ENCODE results near the gene SYNE1. TPM values are rescaled to one million over a fixed set of nuclear protein-coding genes. Genes with fewer than 3 reads are reported as not detected.
A peak's percentile ranks its signal among the peaks of the same experiment; 100 is the strongest.

The SYNE1 gene
- total and polyA plus RNA-seq, 11 donors = 25.0 to 178 (median 112) TPM

- H3K27ac ChIP-seq = peak overlapping the region in 7 of 12 donors; percentile 25 to 57 (median 40)
- peak in 2 of 5 donors; percentile 23 to 54 for DNase-seq
- intact Hi-C loops (cut with DNase I) = loop anchor here in 7 of 10 donors (10.0 kb wide), 4 partner anchors 56 to 576 kb away; no protein-coding TSS in a partner anchor
- no peak overlapping the region for H3K4me3 ChIP-seq
- TF ChIP-seq CTCF (IDR thresholded peaks at IDR 0.05) (no peak), POLR2A (IDR thresholded peaks at IDR 0.05) (no peak)
- peaks cover 0 to 27% (median 10%) of the 10 kb centered on the region in 12 donors for H3K4me1 ChIP-seq
- 64 to 77% (median 67%) methylated on average over 4 of the region's 4 CpGs for WGBS, 4 donors
- peaks cover 0 to 99% (median 85%) of the 10 kb centered on the region in 9 donors for H3K36me3 ChIP-seq
- H3K9me3 ChIP-seq = no peaks in the 10 kb centered on the region
- peak; percentile 57 to 90 (median 64) for ATAC-seq
- no peaks in the 10 kb centered on the region for H3K27me3 ChIP-seq
Measured at GRCh38 chr6:152261179-152261578, 376.0 kb downstream of the SYNE1 start.

- intact Hi-C loops (cut with DNase I) = no loop called here
- DNase-seq (no peak), ATAC-seq (no peak)
- H3K9me3 ChIP-seq = no peaks in the 10 kb centered on the region
- no peak overlapping the region for H3K27ac ChIP-seq
- no peak overlapping the region for H3K4me3 ChIP-seq
- 81 to 98% (median 90%) methylated on average over 3 of the region's 3 CpGs for WGBS, 4 donors
- H3K27me3 ChIP-seq = no peaks in the 10 kb centered on the region
- peaks cover 0 to 19% (median 7%) of the 10 kb centered on the region in 12 donors for H3K4me1 ChIP-seq
- H3K36me3 ChIP-seq = peaks cover 0 to 100% (median 96%) of the 10 kb centered on the region in 9 donors
- no peak for TF ChIP-seq CTCF (IDR thresholded peaks at IDR 0.05)
- no peak for TF ChIP-seq POLR2A (IDR thresholded peaks at IDR 0.05)
Measured at GRCh38 chr6:152259234-152259633, 377.9 kb downstream of the SYNE1 start.

GRCh38 chr6:152257581-152257980 is 379.6 kb downstream of the SYNE1 start:
- Histone ChIP-seq H3K27ac (no peak overlapping the region), H3K4me3 (no peak overlapping the region), H3K36me3 (peaks cover 0 to 100% (median 98%) of the 10 kb centered on the region in 9 donors), H3K4me1 (peaks cover 0 to 19% (median 7%) of the 10 kb centered on the region in 12 donors), H3K27me3 (no peaks in the 10 kb centered on the region), H3K9me3 (no peaks in the 10 kb centered on the region)
- DNase-seq (no peak), ATAC-seq (no peak)
- TF ChIP-seq POLR2A (IDR thresholded peaks at IDR 0.05) (no peak), CTCF (IDR thresholded peaks at IDR 0.05) (no peak)
- intact Hi-C loops (cut with DNase I) = no loop called here

GRCh38 chr6:152250127-152250526 is 387.0 kb downstream of the SYNE1 start:
- TF ChIP-seq POLR2A (IDR thresholded peaks at IDR 0.05) (no peak), CTCF (IDR thresholded peaks at IDR 0.05) (no peak)
- H3K9me3 ChIP-seq = no peaks in the 10 kb centered on the region
- DNase-seq (no peak), ATAC-seq (no peak)
- H3K27me3 ChIP-seq = no peaks in the 10 kb centered on the region
- H3K27ac ChIP-seq = no peak overlapping the region
- 95 to 99% (median 97%) methylated on average over 3 of the region's 3 CpGs for WGBS, 4 donors
- intact Hi-C loops (cut with DNase I) = no loop called here
- peaks cover 0 to 40% (median 27%) of the 10 kb centered on the region in 12 donors for H3K4me1 ChIP-seq
- peaks cover 0 to 88% (median 76%) of the 10 kb centered on the region in 9 donors for H3K36me3 ChIP-seq
- H3K4me3 ChIP-seq = no peak overlapping the region

Measured in heart left ventricle (tissue), 16 donors.